ENCODE measurements around the gene NCKAP5. TPM values are rescaled to one million over a fixed set of nuclear protein-coding genes. Genes with fewer than 3 reads are reported as not detected.
"Not testable (repeated sequence)": the region's sequence is repeated elsewhere in the genome, so short reads cannot be mapped to it uniquely, and the experiment has no call there.

NCKAP5 gene
- total RNA-seq, 4 donors from 2014 or later, result 2.7 to 11.7 (median 5.6) TPM

DNA sequence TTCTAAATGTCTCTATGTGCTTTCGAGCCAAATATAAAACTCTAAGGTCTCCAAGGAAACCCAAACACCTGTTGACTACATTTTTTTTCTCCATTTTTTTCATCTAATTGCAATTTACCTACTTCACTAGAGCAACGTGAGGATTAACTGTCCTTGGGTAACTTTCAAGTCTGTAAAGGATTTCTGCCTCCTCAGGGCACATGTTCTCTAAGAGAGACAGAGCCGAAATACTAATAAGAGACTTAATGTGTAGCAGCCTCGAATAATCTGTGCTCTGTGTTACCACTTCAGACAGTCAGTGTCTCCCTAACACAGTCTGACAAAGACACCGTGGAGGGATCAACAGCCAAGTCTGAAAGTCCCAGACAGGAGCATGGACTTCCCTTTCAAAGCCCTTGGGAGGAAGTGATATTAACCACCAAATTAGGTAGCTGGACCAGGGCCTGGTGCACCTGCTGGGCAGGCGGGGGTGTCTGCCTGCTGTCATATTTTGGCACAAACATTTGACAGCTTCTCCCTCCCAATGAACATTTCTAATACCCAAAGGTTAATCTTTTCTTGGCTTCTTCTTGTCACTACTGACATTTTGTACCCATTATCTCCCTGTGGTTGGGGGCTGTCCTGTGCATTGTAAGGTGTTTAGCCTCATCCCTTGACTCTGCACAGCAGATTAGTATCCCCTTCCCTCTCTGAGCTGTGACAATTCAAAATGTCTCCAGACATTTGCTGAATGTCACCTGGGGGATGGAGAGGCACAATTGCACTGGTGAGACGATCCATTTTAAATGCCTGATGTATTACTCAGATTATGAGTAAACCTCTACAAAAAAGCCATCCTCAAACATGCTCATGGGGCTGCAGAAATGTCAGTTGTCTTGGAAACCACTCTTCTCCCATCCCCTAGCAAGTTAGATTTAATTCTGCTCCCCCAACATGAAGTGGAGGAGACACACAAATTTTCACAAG is 852.6 kb downstream of the NCKAP5 start:
- DNase-seq (ENCODE audit: low spot score in 2 of 2), result no peak
- no peaks in the 10 kb centered on the region for H3K36me3 ChIP-seq
- TF ChIP-seq EP300 (IDR thresholded peaks at IDR 0.05), result no peak
- TF ChIP-seq, protein P1, sequence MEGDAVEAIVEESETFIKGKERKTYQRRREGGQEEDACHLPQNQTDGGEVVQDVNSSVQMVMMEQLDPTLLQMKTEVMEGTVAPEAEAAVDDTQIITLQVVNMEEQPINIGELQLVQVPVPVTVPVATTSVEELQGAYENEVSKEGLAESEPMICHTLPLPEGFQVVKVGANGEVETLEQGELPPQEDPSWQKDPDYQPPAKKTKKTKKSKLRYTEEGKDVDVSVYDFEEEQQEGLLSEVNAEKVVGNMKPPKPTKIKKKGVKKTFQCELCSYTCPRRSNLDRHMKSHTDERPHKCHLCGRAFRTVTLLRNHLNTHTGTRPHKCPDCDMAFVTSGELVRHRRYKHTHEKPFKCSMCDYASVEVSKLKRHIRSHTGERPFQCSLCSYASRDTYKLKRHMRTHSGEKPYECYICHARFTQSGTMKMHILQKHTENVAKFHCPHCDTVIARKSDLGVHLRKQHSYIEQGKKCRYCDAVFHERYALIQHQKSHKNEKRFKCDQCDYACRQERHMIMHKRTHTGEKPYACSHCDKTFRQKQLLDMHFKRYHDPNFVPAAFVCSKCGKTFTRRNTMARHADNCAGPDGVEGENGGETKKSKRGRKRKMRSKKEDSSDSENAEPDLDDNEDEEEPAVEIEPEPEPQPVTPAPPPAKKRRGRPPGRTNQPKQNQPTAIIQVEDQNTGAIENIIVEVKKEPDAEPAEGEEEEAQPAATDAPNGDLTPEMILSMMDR (IDR thresholded peaks at IDR 0.05), result no peak
- TF ChIP-seq POLR2A (IDR thresholded peaks at IDR 0.05), result no peak
- no peak overlapping the region for H3K27ac ChIP-seq
- no peaks in the 10 kb centered on the region for H3K9me3 ChIP-seq
- no peaks in the 10 kb centered on the region for H3K4me1 ChIP-seq
- no peaks in the 10 kb centered on the region for H3K27me3 ChIP-seq
- WGBS, 2 donors, result 66 to 68% methylated on average over 7 of the region's 7 CpGs
- no peak overlapping the region for H3K4me3 ChIP-seq

DNA sequence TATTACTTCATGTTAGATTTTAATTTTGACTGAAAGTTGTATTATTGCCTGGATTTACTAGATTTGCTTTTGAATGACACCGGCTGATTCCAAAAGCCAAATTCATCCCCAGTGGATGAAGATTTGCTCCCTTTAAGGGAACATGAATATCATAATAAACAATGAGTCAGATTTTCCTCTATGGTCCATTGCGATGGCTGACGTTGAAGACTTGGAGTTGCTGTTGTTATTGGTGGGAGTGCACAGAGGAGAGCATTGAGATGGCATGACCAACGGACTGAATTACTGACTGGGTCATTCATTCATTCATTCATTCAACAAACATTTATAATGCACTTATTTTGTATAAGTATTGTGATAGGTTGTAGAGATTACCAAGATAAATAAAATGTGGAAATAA is 864.9 kb downstream of the NCKAP5 start:
- Histone ChIP-seq H3K4me3 (no peak overlapping the region), H3K27me3 (no peaks in the 10 kb centered on the region), H3K9me3 (no peaks in the 10 kb centered on the region), H3K27ac (no peak overlapping the region), H3K4me1 (peaks cover 0 to under 1% (median 0%) of the 10 kb centered on the region in 4 donors), H3K36me3 (no peaks in the 10 kb centered on the region)
- WGBS, 2 donors, result 33 to 40% methylated on average over 4 of the region's 4 CpGs
- DNase-seq (ENCODE audit: low spot score in 2 of 2), result no peak
- no peak for TF ChIP-seq POLR2A (IDR thresholded peaks at IDR 0.05)
- TF ChIP-seq, protein P1 (IDR thresholded peaks at IDR 0.05), result no peak
- no peak for TF ChIP-seq EP300 (IDR thresholded peaks at IDR 0.05)

DNA sequence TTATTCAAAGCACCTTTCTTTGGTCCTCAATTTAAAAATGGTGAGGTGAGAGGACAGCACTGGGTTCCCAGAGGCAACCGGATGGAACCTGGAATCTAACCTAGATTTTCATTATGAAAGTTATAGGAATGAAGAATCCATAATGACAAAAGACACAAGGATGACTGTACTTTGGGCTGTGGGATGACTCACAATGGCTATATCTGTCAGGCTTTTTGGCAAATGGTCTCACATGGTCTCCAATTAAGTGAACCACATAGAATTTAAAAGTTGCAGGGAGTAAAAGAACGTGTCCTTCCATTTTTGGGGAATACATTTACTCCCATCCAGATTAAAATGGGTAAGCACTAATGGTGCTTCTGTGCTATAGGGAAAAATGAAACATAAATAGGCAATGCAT is 866.5 kb downstream of the NCKAP5 start:
- 82 to 86% methylated on average over 2 of the region's 2 CpGs for WGBS, 2 donors
- no peak overlapping the region for H3K27ac ChIP-seq
- DNase-seq (ENCODE audit: low spot score in 2 of 2), result no peak
- no peak overlapping the region for H3K4me3 ChIP-seq
- peaks cover 0 to 6% (median 2%) of the 10 kb centered on the region in 4 donors for H3K4me1 ChIP-seq
- no peak for TF ChIP-seq EP300 (IDR thresholded peaks at IDR 0.05)
- TF ChIP-seq POLR2A (IDR thresholded peaks at IDR 0.05), result no peak
- TF ChIP-seq, protein P1 (IDR thresholded peaks at IDR 0.05), result no peak
- H3K9me3 ChIP-seq, result no peaks in the 10 kb centered on the region
- H3K36me3 ChIP-seq, result no peaks in the 10 kb centered on the region
- no peaks in the 10 kb centered on the region for H3K27me3 ChIP-seq

DNA sequence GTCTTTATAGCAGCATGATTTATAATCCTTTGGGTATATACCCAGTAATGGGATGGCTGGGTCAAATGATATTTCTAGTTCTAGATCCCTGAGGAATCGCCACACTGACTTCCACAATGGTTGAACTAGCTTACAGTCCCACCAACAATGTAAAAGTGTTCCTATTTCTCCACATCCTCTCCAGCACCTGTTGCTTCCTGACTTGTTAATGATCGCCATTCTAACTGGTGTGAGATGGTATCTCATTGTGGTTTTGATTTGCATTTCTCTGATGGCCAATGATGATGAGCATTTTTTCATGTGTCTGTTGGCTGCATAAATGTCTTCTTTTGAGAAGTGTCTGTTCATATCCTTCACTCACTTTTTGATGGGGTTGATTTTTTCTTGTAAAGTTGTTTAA is 868.5 kb downstream of the NCKAP5 start:
- 100% methylated on average over 1 to 2 of the region's 2 CpGs for WGBS, 2 donors
- H3K27ac ChIP-seq; DNase-seq (ENCODE audit: low spot score in 2 of 2): not testable (repeated sequence)

DNA sequence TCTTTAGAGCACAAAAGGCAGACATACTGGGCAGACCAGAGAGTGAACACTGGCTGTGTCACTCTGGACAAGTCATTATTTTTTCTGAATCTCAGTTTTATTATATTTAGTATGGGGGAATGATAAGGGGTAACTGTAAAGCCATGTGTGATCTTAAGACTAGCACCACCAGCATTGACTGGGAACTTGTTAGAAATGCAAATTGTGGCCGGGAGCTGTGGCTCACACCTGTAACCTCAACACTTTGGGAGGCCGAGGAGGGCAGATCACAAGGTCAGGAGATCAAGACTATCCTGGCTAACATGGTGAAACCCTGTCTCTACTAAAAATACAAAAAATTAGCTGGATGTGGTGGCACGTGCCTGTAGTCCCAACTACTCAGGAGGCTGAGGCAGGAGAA is 869.9 kb downstream of the NCKAP5 start:
- H3K27ac ChIP-seq; H3K4me1 ChIP-seq; H3K4me3 ChIP-seq; H3K36me3 ChIP-seq; H3K27me3 ChIP-seq; DNase-seq (ENCODE audit: low spot score in 2 of 2); H3K9me3 ChIP-seq: not testable (repeated sequence)
- whole genome bisulfite sequencing, 2 donors, result 75 to 81% methylated on average over 3 of the region's 3 CpGs

More for the DNA sequence above, 868.5 kb downstream of the NCKAP5 start:
- not testable (repeated sequence) for H3K4me1 ChIP-seq, H3K4me3 ChIP-seq, H3K27me3 ChIP-seq, H3K9me3 ChIP-seq, H3K36me3 ChIP-seq

DNA sequence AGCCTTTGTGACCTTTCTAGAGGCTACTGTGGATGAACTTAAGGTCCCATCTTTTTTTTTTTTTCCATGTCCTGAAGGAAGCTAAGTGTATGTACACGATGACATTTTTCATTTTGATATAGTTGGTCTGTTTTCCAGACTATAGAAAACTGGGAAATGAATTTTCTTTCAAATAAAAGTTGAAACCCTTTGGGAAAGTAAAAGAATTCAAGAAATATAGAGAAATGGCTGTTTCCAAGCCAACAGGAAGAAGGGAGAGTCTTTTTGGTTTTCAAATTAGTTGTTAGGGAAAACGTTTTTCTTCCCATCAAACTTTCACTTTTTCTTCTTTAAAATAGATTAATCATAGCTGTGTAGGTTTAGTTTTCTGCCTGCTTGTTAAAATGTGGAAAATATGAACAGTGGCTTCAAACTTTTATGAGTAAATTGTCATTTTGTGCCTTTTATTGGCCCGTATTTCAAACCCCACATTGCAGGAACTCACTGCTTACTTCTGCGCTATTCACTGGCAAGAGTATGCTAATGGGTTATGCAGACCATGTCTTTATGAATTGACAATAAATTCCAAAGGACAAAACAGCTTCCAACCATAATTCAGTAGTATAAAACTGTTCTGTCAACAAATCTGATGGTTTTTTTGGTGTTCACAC is 870.6 kb downstream of the NCKAP5 start:
- peak overlapping the region in 1 of 4 donors; percentile 37 for H3K27ac ChIP-seq
- H3K9me3 ChIP-seq, result no peaks in the 10 kb centered on the region
- DNase-seq (ENCODE audit: low spot score in 2 of 2), result no peak
- H3K4me3 ChIP-seq, result no peak overlapping the region
- no peaks in the 10 kb centered on the region for H3K36me3 ChIP-seq
- H3K4me1 ChIP-seq, result peaks cover 0 to 6% (median 2%) of the 10 kb centered on the region in 4 donors
- H3K27me3 ChIP-seq, result no peaks in the 10 kb centered on the region
- 25 to 29% methylated on average over 4 of the region's 4 CpGs for WGBS, 2 donors
- no peak for TF ChIP-seq POLR2A (IDR thresholded peaks at IDR 0.05)
- TF ChIP-seq, protein P1 (IDR thresholded peaks at IDR 0.05), result no peak
- TF ChIP-seq EP300 (IDR thresholded peaks at IDR 0.05), result no peak
